Liver (tissue), 3 donors: Measurements from ENCODE around the gene ZNRF3.
A peak's percentile ranks its signal among the peaks of the same experiment; 100 is the strongest.

Experiments
- CTCF ChIP-seq: fragments of 150-350 bp; IDR thresholded peaks from 2 replicates; pipeline ENCODE4 v1.5.1; 2017; ENCODE audit warnings: improper control_type of control experiment, low read depth, low read length; ENCODE audit not compliant: missing input control
- GABPA ChIP-seq, 2 donors: IDR thresholded peaks in 1 of 2; conservative IDR thresholded peaks in 1 of 2; 2 replicates each; pipeline ENCODE4 v1.6.1; 2016; ENCODE audit warnings: antibody characterized with exemption in 2 of 2, mild to moderate bottlenecking in 1 of 2, moderate library complexity in 1 of 2
- HNF4A ChIP-seq, 2 donors: conservative IDR thresholded peaks; 2 replicates each; pipeline ENCODE4 v1.6.1; 2016; ENCODE audit warnings: antibody characterized with exemption in 2 of 2, mild to moderate bottlenecking in 2 of 2
- MAX ChIP-seq: IDR thresholded peaks from 2 replicates; pipeline ENCODE4 v1.6.1; 2016; ENCODE audit warnings: antibody characterized with exemption
- NR2F2 ChIP-seq: IDR thresholded peaks from 2 replicates; pipeline ENCODE4 v1.6.1; 2016; ENCODE audit warnings: antibody characterized with exemption
- RAD21 ChIP-seq, 2 donors: IDR thresholded peaks; 2 replicates each; pipeline ENCODE4 v1.6.1; 2016; ENCODE audit warnings: antibody characterized with exemption in 2 of 2, mild to moderate bottlenecking in 2 of 2
- REST ChIP-seq: IDR thresholded peaks from 2 replicates; pipeline ENCODE4 v1.6.1; 2016; ENCODE audit warnings: antibody characterized with exemption, mild to moderate bottlenecking
- TAF1 ChIP-seq: conservative IDR thresholded peaks from 2 replicates; pipeline ENCODE4 v1.6.1; 2016; ENCODE audit warnings: antibody characterized with exemption, mild to moderate bottlenecking
- YY1 ChIP-seq: IDR thresholded peaks from 2 replicates; pipeline ENCODE4 v1.6.1; 2016; ENCODE audit warnings: antibody characterized with exemption, mild to moderate bottlenecking
- donor health status: healthy.
- donor health status: healthy.

- TF ChIP-seq TAF1 (no peak), CTCF (no peak), YY1 (no peak), HNF4A (conservative IDR thresholded peaks at IDR 0.05) (no peak), GABPA (IDR thresholded peaks at IDR 0.05 in 1 of 2, conservative IDR thresholded peaks at IDR 0.05 in 1 of 2) (no peak), NR2F2 (no peak), REST (no peak), MAX (no peak), RAD21 (IDR thresholded peaks at IDR 0.05) (peak; percentile 5 to 7)
Observed at GRCh38 chr22:28933321-28933720, 49.9 kb downstream of the ZNRF3 start.
